ENCODE data around the gene SPACA1. TPM values are rescaled to one million over a fixed set of nuclear protein-coding genes. Genes with fewer than 3 reads are reported as not detected.

The SPACA1 gene
- total RNA-seq, 1 donor from 2014 or later, result not detected

Other genes with a start within 250 kb of the SPACA1 start
- gene CNR1, start 118.5 kb downstream of the SPACA1 start, total RNA-seq (ENCODE audit: low replicate concordance), result 2.4 and 3.5 TPM in 2 replicates

Data from type B pancreatic cell (in vitro differentiated cells).